ENCODE data around the gene NME1.

- TF ChIP-seq POLR2AphosphoS5 (IDR thresholded peaks at IDR 0.05; ENCODE audit: low read depth, low read length) (no peak), POLR2A (IDR thresholded peaks at IDR 0.05; ENCODE audit: low read depth, low read length) (no peak), TAF1 (IDR thresholded peaks at IDR 0.05; ENCODE audit: borderline replicate concordance, low read depth, low read length) (no peak)
Observed at GRCh38 chr17:51185763-51186332, 32.5 kb downstream of the NME1 start.

Data from GM12892 (cell line).